SKM-1 (cell line): Measurements from ENCODE around the gene SPIN2B.
"Not testable (repeated sequence)": the region's sequence is repeated elsewhere in the genome, so short reads cannot be mapped to it uniquely, and the experiment has no call there.

Experiments
- DNase-seq: peaks from one replicate; lab custom pipeline; 2025; ENCODE audit not compliant: unreplicated experiment; lab: John Stamatoyannopoulos, UW

Gene SPIN2B

DNA sequence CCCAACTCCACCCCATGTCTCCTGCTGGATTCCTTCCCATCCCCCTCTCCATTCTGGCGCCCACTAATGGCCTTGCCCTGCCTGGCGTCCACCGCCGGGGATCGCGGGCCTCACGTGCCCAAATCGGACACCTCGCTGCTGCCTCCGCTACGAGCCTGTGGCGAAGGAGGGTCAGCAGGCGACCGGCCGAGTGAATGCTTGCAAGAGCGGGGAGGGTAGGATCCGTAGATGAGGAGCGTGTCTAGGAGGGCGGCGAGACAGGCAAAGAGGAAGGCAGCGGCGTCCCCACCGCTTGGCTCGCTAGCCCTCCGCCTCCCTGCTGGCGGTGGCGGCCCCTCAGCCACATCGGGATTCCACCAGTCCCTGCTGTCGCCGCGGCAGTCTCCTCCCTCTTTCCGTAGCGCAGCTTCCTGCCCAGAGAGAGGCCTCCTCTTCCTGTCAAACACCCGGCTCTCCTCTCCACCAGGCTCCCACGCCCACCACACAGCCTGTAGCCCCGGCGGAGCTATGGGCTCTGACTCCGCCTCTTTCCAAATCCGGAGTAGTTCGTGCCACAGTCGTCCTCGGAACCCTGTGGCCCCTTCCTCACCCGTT, at the start of gene SPIN2B:
Gene SPIN2B (minus strand): TSS at position 387 of the 594 bp plus-strand sequence.
- peak; percentile 25 for DNase-seq

GRCh38 chrX:57156397-57157049, 35.2 kb upstream of the SPIN2B start:
- no peak for DNase-seq

DNA sequence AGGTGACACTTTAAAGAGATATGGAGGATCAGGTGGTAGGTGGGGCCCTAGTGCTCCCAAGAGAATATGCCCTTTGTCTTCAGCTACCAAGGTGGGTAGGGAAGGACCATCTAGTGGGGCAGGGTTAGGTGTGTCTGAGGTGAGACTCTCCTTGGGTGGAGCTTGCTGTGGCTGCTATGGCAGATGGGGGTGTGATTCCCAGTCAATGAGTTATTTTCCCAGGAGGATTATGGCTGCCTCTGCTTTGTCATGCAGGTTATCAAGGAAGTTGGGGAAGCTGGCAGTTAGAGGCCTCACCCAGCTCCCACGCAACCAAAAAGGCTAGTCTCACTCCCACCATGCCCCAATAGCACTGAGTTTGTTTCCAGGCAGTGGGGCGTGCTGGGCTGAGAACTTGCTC, 33.8 kb upstream of the SPIN2B start:
- DNase-seq, result no peak

GRCh38 chrX:57152222-57152621, 30.9 kb upstream of the SPIN2B start:
- DNase-seq, result not testable (repeated sequence)

DNA sequence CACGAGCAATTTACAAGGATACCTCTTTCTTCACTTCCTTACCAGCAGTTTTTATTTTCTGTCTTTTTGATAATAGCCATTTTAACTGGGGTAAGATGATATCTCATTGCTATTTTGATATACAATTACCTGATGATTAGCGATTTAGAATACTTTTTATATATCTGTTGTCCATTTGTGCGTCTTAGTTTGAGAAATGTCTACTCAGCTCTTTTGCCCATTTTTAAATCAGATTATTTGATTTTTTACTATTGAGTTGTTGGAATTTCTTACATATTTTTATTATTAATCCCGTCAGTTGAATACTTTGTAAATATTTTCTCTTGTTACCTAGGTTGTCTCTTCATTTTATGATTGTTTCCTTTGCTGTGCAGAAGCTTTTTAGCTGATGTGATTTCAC, 17.3 kb upstream of the SPIN2B start:
- no peak for DNase-seq

- no peak for DNase-seq
Observed at GRCh38 chrX:57137501-57137900, 16.2 kb upstream of the SPIN2B start.

GRCh38 chrX:57137073-57137472, 15.7 kb upstream of the SPIN2B start, which contains the start of gene SPIN2A:
Gene SPIN2A (minus strand): TSS chrX:57137397. CDS start chrX:57136597, 800 bp downstream.
- DNase-seq, result not testable (repeated sequence)

GRCh38 chrX:57136589-57136988, 15.2 kb upstream of the SPIN2B start:
- not testable (repeated sequence) for DNase-seq

DNA sequence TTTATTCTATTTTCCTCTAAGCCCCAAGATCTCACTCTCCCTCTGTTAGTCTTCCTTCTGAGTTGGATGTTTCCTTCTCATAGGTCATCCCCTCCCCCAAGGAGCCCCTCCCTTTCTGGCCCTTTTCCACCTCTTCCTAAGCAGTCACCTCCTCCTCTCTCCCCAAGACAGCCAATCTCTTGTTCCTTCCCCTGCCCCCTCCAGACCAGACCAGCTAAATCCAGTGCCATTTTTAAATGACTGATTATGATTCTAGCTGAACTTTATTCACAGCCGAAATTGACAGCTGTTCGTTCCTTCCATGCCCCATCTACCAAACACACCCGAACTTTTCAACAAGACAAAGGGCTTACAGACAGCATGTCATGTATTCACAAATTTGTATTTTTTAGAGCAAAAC, 13.9 kb upstream of the SPIN2B start:
- no peak for DNase-seq

GRCh38 chrX:57134702-57135101, 13.4 kb upstream of the SPIN2B start:
- DNase-seq, result no peak

DNA sequence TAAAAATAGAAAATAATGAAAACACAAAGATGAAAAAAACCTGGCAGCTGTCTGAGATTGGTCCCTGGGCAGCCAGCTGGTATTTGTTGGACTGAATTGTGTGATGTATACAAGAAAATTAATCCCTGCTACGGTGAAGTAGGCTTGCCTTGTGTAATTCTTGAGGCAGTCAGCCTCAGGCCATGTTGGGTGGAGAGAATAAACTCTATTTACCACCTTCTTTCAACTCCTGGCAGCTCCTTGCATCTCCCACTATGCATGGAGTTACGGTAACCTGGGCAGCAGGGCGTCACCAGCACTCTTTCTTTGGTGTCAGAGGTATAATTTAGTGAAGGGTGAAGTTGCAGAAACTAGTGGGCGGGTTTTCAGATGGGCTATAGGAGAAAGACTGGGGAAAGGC, 12.4 kb upstream of the SPIN2B start:
- DNase-seq, result no peak

- not testable (repeated sequence) for DNase-seq
Observed at GRCh38 chrX:57133284-57133683, 11.9 kb upstream of the SPIN2B start.

- no peak for DNase-seq
Observed at GRCh38 chrX:57132046-57132445, 10.7 kb upstream of the SPIN2B start.

- DNase-seq, result no peak
Observed at GRCh38 chrX:57121816-57122215, 468 bp upstream of the SPIN2B start.

- not testable (repeated sequence) for DNase-seq
Observed at GRCh38 chrX:57120619-57121161, 658 bp downstream of the SPIN2B start.

GRCh38 chrX:57119416-57119815, 1.9 kb downstream of the SPIN2B start:
- no peak for DNase-seq

DNA sequence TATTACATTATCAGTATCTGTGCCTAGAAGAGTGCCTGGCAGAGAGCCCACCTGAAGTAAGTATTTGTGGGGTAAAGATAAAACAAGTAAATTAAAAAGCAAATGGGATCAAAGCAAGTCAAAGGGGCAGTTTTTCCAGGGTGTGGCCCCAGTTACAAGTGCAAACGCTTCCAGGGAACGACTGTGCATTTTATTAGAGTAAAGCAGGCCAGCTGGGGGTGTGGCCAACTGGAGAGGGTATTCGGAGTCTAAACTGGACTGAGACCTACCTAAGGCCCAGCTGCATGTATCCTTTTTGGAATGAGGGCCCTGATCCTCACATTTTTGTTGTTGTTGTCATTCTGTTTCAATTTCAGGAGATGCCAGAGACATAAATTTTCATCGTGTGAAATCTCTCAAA, 3.8 kb downstream of the SPIN2B start:
- DNase-seq, result not testable (repeated sequence)

DNA sequence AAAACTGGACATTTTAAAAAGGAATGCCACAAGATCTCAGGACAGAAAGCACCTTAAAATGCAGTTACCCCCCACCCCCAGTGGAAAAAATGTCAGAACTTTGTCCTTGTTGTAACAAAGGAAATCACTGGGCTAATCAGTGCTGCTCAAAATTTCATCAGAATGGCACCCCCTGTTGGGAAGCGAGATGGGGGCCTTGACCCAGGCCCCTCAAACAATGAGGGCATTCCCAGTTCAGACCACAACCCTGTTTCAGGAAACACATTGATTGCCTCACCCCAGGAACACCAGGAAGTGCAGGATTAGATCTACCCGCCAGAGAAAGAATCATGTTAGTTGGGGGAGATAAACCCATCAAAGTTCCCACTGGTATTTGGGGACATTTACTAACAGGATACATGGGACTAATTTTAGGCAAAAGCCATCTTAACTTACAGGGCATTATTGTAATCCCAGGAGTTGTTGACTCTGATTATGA, 16.4 kb downstream of the SPIN2B start:
- no peak for DNase-seq

GRCh38 chrX:57104406-57104805, 16.9 kb downstream of the SPIN2B start:
- DNase-seq, result no peak

DNA sequence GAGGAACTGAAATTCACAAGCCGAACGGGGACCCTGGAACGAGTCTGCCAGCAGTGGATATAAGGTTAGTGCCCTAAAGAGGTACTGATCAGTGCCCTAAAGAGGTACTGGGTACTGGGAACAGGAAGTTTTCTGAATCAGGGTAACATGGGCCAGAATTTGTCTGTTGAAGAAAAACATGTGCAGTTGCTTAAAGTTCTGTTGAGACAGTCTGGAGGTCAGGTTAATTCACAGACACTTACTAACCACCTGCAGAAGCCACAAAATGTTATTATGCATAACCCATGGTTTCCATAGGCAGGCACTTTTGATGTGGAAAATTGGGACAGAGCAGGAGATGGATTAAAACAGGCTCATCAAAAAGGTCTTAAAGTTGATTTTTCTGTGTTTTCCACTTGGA, 17.9 kb downstream of the SPIN2B start:
- no peak for DNase-seq

- DNase-seq, result not testable (repeated sequence)
Observed at GRCh38 chrX:57102918-57103317, 18.4 kb downstream of the SPIN2B start.

GRCh38 chrX:57083143-57083542, 38.2 kb downstream of the SPIN2B start:
- DNase-seq, result no peak
